T-helper 22 cell (primary cell): ENCODE results near the gene A4GNT.

Source experiments
- DNase-seq: peaks from one replicate; pipeline ENCODE4 v3.0.0-alpha.2; 2020; ENCODE audit warnings: low read depth

The A4GNT gene

GRCh38 chr3:138078901-138079344 lies 53.3 kb downstream of the A4GNT start:
- DNase-seq = no peak

DNA sequence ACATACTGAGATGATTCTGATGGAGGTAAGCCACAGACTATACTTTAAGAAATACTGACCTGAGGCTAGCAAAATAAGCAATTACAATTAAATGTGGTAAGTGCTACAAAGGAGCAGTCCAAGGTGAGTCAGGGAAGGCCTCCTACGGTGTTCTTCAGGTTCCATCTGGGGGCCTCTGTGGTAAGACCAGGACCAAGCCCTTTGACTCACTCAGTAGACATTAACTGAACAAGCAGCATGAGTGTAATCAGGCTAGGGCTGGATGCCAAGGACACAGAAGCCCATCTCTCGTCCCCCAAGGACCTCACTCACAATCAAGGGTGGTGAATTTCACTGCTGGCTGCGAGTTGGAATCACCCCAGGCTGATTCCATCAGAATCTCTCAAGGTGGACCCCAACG lies 54.1 kb downstream of the A4GNT start:
- no peak for DNase-seq
